ENCODE data around the gene GNAI3. TPM values are rescaled to one million over a fixed set of nuclear protein-coding genes. Genes with fewer than 3 reads are reported as not detected.

The GNAI3 gene
- total and polyA plus RNA-seq, 2 of the 13 experiments (the other 11 are each of a cell fraction or from before 2014, with no cell fraction given): 4.3 to 9.0 TPM

GRCh38 chr1:109592916-109593315 lies 44.5 kb downstream of the GNAI3 start (continued):
- TF ChIP-seq ZNF569 (CRISPR knock-in tag; IDR thresholded peaks at IDR 0.05; ENCODE audit: borderline replicate concordance) (no peak), CCAR2 (optimal IDR thresholded peaks at IDR 0.05; ENCODE audit: low read depth, low read length) (no peak), ZNF329 (CRISPR knock-in tag; IDR thresholded peaks at IDR 0.05; ENCODE audit: low read depth) (no peak), ZNF274 (CRISPR knock-in tag; IDR thresholded peaks at IDR 0.05) (no peak), ZNF503 (CRISPR knock-in tag; IDR thresholded peaks at IDR 0.05) (no peak), HCFC1 (IDR thresholded peaks at IDR 0.05; ENCODE audit: low read depth, low read length) (no peak), TBP (CRISPR knock-in tag; IDR thresholded peaks at IDR 0.05) (no peak), MED1 (CRISPR knock-in tag; IDR thresholded peaks at IDR 0.05) (no peak), ZNF34 (CRISPR knock-in tag; IDR thresholded peaks at IDR 0.05; ENCODE audit: borderline replicate concordance) (no peak)

- H4K20me1 ChIP-seq (ENCODE audit: insufficient read depth, low read length): no peaks in the 10 kb centered on the region
- BruUV-seq (replicated peaks): no TSS peak
- no peak overlapping the region for H3K27ac ChIP-seq (ENCODE audit: extremely low read length, insufficient read depth, low read length)
- POLR2A ChIA-PET: no interaction called here
- H3K79me2 ChIP-seq (ENCODE audit: insufficient read depth, low read length): no peaks in the 10 kb centered on the region
- no peak overlapping the region for H3K9ac ChIP-seq (ENCODE audit: insufficient read depth, low read depth, low read length)
- 95% methylated on average over 2 of the region's 2 CpGs for WGBS (ENCODE audit: low lambda C conversion rate)
- intact Hi-C loops (cut with micrococcal nuclease; ENCODE audit: unreplicated experiment) (no loop called here), in situ Hi-C loops (cut with HindIII; ENCODE audit: extremely low pct_ligation_motif_present, low pct_unique_long_range_greater_than_20kb) (no loop called here)
- no peak for ATAC-seq
- peaks cover 9 to 30% of the 10 kb centered on the region in 2 experiments for H3K36me3 ChIP-seq (replicated peaks in 1 of 2; ENCODE audit: control insufficient read depth in 1 of 2, insufficient read depth in 2 of 2, low read length in 2 of 2)
- 0 out of 2 replicates have a peak, but pooled peaks cover 7% of the 10 kb centered on the region for H3K4me1 ChIP-seq (ENCODE audit: insufficient read depth, low read length)
- FAIRE-seq: no peak
- no peak overlapping the region for H2AFZ ChIP-seq (ENCODE audit: low read length)
- DNase-seq (ENCODE audit: low spot score): no peak
- no peak overlapping the region for H3K4me3 ChIP-seq (replicated peaks in 1 of 3; ENCODE audit: insufficient read depth in 1 of 3, low read depth in 2 of 3, low read length in 3 of 3)
- H3K9me3 ChIP-seq (ENCODE audit: low read length): no peaks in the 10 kb centered on the region
- H3K27me3 ChIP-seq (ENCODE audit: control insufficient read depth in 1 of 2, insufficient read depth in 2 of 2, low read length in 2 of 2): no peaks in the 10 kb centered on the region
- CTCF ChIA-PET (ENCODE audit: low intra/inter-chr PET ratio, low total read pairs): interaction anchor here (0.7 kb wide), 1 partner anchor 105 kb away, joined by 3 read pairs; no protein-coding TSS in a partner anchor
- H3K4me2 ChIP-seq (ENCODE audit: low read depth, low read length): no peak overlapping the region
- TF ChIP-seq NFIC (IDR thresholded peaks at IDR 0.05; ENCODE audit: low read length): no peak
- no peak for TF ChIP-seq ZBTB43 (CRISPR knock-in tag; conservative IDR thresholded peaks at IDR 0.05)
- TF ChIP-seq STAT5B (CRISPR knock-in tag; IDR thresholded peaks at IDR 0.05): no peak
- TF ChIP-seq ZNF672 (CRISPR knock-in tag; IDR thresholded peaks at IDR 0.05): no peak
- TF ChIP-seq AKNA (CRISPR knock-in tag; IDR thresholded peaks at IDR 0.05; ENCODE audit: borderline replicate concordance): no peak
- no peak for TF ChIP-seq RNF2 (conservative IDR thresholded peaks at IDR 0.05; ENCODE audit: low read depth)
Observed at GRCh38 chr1:109595531-109595930, 47.1 kb downstream of the GNAI3 start.
